HG02588 (cell line): Measurements from ENCODE around the gene ADAP1.
"Not testable (repeated sequence)": the region's sequence is repeated elsewhere in the genome, so short reads cannot be mapped to it uniquely, and the experiment has no call there.

Experiments used
- ATAC-seq: cut with Tn5 transposase; IDR thresholded peaks from one replicate; pipeline ENCODE4 v1.9.1; 2021; ENCODE audit warnings: mild to moderate bottlenecking, moderate library complexity; ENCODE audit not compliant: unreplicated experiment

ADAP1 gene

GRCh38 chr7:960269-960871 is 5.9 kb upstream of the ADAP1 start:
- no peak for ATAC-seq

GRCh38 chr7:959740-960139 is 5.3 kb upstream of the ADAP1 start:
- not testable (repeated sequence) for ATAC-seq

- no peak for ATAC-seq
Observed at GRCh38 chr7:959271-959670, 4.8 kb upstream of the ADAP1 start.

- ATAC-seq, result no peak
Observed at GRCh38 chr7:958221-959200, 4.0 kb upstream of the ADAP1 start.

GRCh38 chr7:957418-958220 is 3.1 kb upstream of the ADAP1 start:
- no peak for ATAC-seq

GRCh38 chr7:956031-956430 is 1.6 kb upstream of the ADAP1 start:
- ATAC-seq, result no peak

GRCh38 chr7:953547-954327 is 743 bp downstream of the ADAP1 start:
- peak; percentile 15 for ATAC-seq

- no peak for ATAC-seq
Observed at GRCh38 chr7:952548-953441, 1.7 kb downstream of the ADAP1 start.

GRCh38 chr7:951881-952547 is 2.5 kb downstream of the ADAP1 start:
- no peak for ATAC-seq

- ATAC-seq, result no peak
Observed at GRCh38 chr7:949021-949934, 5.2 kb downstream of the ADAP1 start.

- ATAC-seq, result no peak
Observed at GRCh38 chr7:947391-948210, 6.9 kb downstream of the ADAP1 start.

- ATAC-seq, result no peak
Observed at GRCh38 chr7:946256-946996, 8.1 kb downstream of the ADAP1 start.

GRCh38 chr7:945556-946255 is 8.8 kb downstream of the ADAP1 start:
- no peak for ATAC-seq

GRCh38 chr7:945147-945555 is 9.3 kb downstream of the ADAP1 start:
- ATAC-seq, result no peak

GRCh38 chr7:944744-945143 is 9.7 kb downstream of the ADAP1 start:
- no peak for ATAC-seq

- ATAC-seq, result not testable (repeated sequence)
Observed at GRCh38 chr7:943793-944192, 10.7 kb downstream of the ADAP1 start.
